ENCODE results near the gene LCE1F. TPM values are rescaled to one million over a fixed set of nuclear protein-coding genes. Genes with fewer than 3 reads are reported as not detected.

The LCE1F gene
- total RNA-seq (2021), result not detected in 2 replicates
- long read RNA-seq, result 0 reads

- H2BK15ac ChIP-seq (ENCODE audit: low read depth, low read length), result no peak within 1 kb of the TSS
- no peak within 1 kb of the TSS for H2BK12ac ChIP-seq (ENCODE audit: insufficient read length, low read depth, low read length)
- H3K4me3 Mint-ChIP-seq, result no peak within 1 kb of the TSS
- no peaks in the 10 kb centered on the region for H3K4me1 Mint-ChIP-seq
- no peak within 1 kb of the TSS for H3K9ac ChIP-seq (ENCODE audit: extremely low read depth, insufficient read length, low read length)
- no peak within 1 kb of the TSS for H4K5ac ChIP-seq (ENCODE audit: insufficient read length, low read depth, low read length)
- no peak for TF ChIP-seq CTCF (conservative IDR thresholded peaks at IDR 0.05)
- no peak within 1 kb of the TSS for H2BK5ac ChIP-seq (ENCODE audit: insufficient read length, low read length)
- H3K4me2 ChIP-seq (ENCODE audit: insufficient read depth, insufficient read length, low read length), result no peak within 1 kb of the TSS
- H4K8ac ChIP-seq (replicated peaks; ENCODE audit: insufficient read length, low read depth, low read length), result no peak within 1 kb of the TSS
- no peak within 1 kb of the TSS for H3K27ac ChIP-seq (ENCODE audit: insufficient read length, low read depth, low read length)
- H3K27me3 ChIP-seq (ENCODE audit: insufficient read depth, low read length), result no peaks in the 10 kb centered on the region
- H2BK120ac ChIP-seq (ENCODE audit: low read depth, low read length, poor library complexity, severe bottlenecking), result no peak within 1 kb of the TSS
- H3K14ac ChIP-seq (ENCODE audit: insufficient read depth, low read length), result no peak within 1 kb of the TSS
- H3K56ac ChIP-seq (ENCODE audit: insufficient read length, low read depth, low read length), result no peak within 1 kb of the TSS
- no peak within 1 kb of the TSS for H2AFZ ChIP-seq (ENCODE audit: low read length)
- peaks cover 65% of the 10 kb centered on the region for H3K9me3 ChIP-seq (ENCODE audit: control insufficient read depth, low read depth, low read length)
- H3K4ac ChIP-seq (ENCODE audit: low read depth, low read length), result no peak within 1 kb of the TSS
- no peak for DNase-seq
- H3T11ph ChIP-seq (ENCODE audit: low read length), result no peak within 1 kb of the TSS
- no peaks in the 10 kb centered on the region for H3K79me2 ChIP-seq (ENCODE audit: insufficient read depth, low read length)
- no CpG with 5 or more reads among the region's 6 CpGs for WGBS (ENCODE audit: extremely low coverage, insufficient read length, low lambda C conversion rate)
- no peaks in the 10 kb centered on the region for H3K79me1 ChIP-seq (ENCODE audit: insufficient read depth, low read depth, low read length, poor library complexity, severe bottlenecking)
- no peaks in the 10 kb centered on the region for H4K20me1 ChIP-seq (ENCODE audit: control insufficient read depth, insufficient read depth, insufficient read length)
- H3K23me2 ChIP-seq (ENCODE audit: insufficient read length, low read depth, low read length, poor library complexity, severe bottlenecking), result no peaks in the 10 kb centered on the region
- H3K36me3 Mint-ChIP-seq (ENCODE audit: insufficient read depth in 1 of 3, low read depth in 3 of 3), result peaks cover 5 to 32% (median 23%) of the 10 kb centered on the region in 3 experiments
- H3K18ac ChIP-seq (ENCODE audit: insufficient read length, low read depth, low read length), result no peak within 1 kb of the TSS
- no peak within 1 kb of the TSS for H2BK20ac ChIP-seq (ENCODE audit: low read depth, low read length, poor library complexity, severe bottlenecking)
- no peak within 1 kb of the TSS for H2AK5ac ChIP-seq (ENCODE audit: insufficient read length, low read length)
- no peaks in the 10 kb centered on the region for H3K4me1 ChIP-seq (ENCODE audit: insufficient read depth, low read length)
- no peak within 1 kb of the TSS for H4K91ac ChIP-seq (ENCODE audit: insufficient read length, low read depth, low read length)
- no peak within 1 kb of the TSS for H3K23ac ChIP-seq (ENCODE audit: insufficient read length, low read depth, low read length)
- peaks cover 85 to 93% of the 10 kb centered on the region in 2 experiments for H3K9me3 Mint-ChIP-seq
- H3K27me3 Mint-ChIP-seq (ENCODE audit: low read depth), result no peaks in the 10 kb centered on the region; the same call in 1 of the 2 replicates
- no peak within 1 kb of the TSS for H3K27ac Mint-ChIP-seq
Measured at GRCh38 chr1:152774875-152775274, at the start of gene LCE1F. TSS of gene LCE1F (plus strand) at chr1:152775140. CDS start at chr1:152776372, 1,232 bp downstream.
